Lower leg skin (tissue), 3 donors: Measurements from ENCODE around the gene C16orf96.

Experiments
- CTCF ChIP-seq, 3 donors: fragments of 450-650 bp; IDR thresholded peaks; one replicate each; pipeline ENCODE4 v1.5.1; 2016; ENCODE audit warnings: antibody characterized with exemption in 3 of 3, mild to moderate bottlenecking in 3 of 3, moderate library complexity in 2 of 3
- POLR2A ChIP-seq, 2 donors: fragments of 450-650 bp; IDR thresholded peaks; one replicate each; pipeline ENCODE4 v1.6.1; 2016 to 2017; ENCODE audit warnings: antibody characterized with exemption in 2 of 2, mild to moderate bottlenecking in 1 of 2, moderate library complexity in 1 of 2

DNA sequence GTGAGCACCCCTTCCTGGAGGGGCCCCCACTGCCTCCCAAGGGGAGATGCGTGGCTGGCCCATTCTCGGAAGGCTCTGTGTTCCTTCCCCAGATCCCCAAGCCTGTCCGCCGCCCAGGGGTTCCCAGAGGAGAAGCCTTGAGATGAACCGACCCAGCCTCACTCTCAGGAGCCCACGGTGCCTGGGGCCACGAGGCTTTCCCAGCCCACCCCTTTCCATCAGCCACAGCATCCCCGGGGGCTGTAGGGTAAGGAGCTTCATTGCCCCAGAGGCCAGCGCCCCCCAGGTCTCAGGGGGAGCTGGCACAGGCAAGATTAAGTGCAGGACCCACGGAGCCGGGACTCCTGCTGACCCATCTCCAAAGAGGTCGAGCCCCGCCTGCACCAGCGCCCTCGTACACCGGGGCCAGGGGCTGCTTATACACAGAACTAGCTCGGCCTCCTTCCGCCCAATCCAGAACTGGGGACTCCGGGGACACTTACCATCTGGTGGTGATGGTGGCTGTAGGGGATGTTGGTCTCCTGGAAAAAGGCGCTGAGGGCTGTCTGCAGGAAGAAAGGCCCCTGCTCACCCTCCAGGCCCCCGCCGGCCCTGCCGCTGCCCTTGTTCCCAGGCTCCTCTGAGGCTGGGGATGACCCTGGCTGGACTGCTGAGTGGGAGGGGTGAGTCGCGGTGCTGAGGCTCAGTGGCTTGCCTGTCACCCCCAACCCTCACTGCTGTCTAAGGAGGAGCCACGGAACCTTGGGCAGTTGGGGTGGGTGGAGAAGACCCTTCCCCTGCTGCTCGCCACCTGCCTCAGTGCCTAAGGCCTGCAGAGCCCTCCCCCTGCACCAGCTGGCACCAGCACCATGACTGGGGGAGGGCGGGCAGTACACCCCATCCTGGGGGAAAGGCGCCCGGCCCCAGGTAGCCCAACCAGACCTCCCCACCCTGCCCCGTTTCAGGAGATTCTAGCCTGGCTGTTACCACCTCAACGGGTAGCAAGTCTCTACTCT is 54.2 kb downstream of the C16orf96 start:
- no peak for TF ChIP-seq CTCF (IDR thresholded peaks at IDR 0.05)
- no peak for TF ChIP-seq POLR2A (IDR thresholded peaks at IDR 0.05)
